Neural progenitor cell (in vitro differentiated cells): ENCODE data around the gene TTLL8. TPM values are rescaled to one million over a fixed set of nuclear protein-coding genes. Genes with fewer than 3 reads are reported as not detected.
A peak's percentile ranks its signal among the peaks of the same experiment; 100 is the strongest.

Experiments
- DNase-seq: peaks from one replicate; pipeline ENCODE4 v3.0.0-alpha.2; 2016; ENCODE audit warnings: low spot score
- H2AFZ ChIP-seq: fragments of 200-600 bp; sonication (generic); replicated peaks from 2 replicates; pipeline ENCODE4 v1.6.1; 2016; ENCODE audit warnings: antibody characterized with exemption
- H3F3A ChIP-seq: fragments of 200-600 bp; sonication (generic); 2 replicates; pipeline ENCODE4 v1.6.1; 2016; ENCODE audit warnings: antibody characterized with exemption, low read depth
- H3K27ac ChIP-seq: fragments of 200-600 bp; sonication (generic); 2 replicates; pipeline ENCODE4 v1.5.1; 2016; ENCODE audit warnings: mild to moderate bottlenecking
- H3K27me3 ChIP-seq: fragments of 200-600 bp; sonication (generic); 2 replicates; pipeline ENCODE4 v1.6.1; 2016; ENCODE audit warnings: mild to moderate bottlenecking, moderate library complexity
- H3K36me3 ChIP-seq: fragments of 200-600 bp; sonication (generic); 2 replicates; pipeline ENCODE4 v1.5.1; 2016
- H3K4me1 ChIP-seq: fragments of 200-600 bp; sonication (generic); 2 replicates; pipeline ENCODE4 v1.6.1; 2016; ENCODE audit warnings: mixed run types
- H3K4me2 ChIP-seq: fragments of 200-600 bp; sonication (generic); 2 replicates; pipeline ENCODE4 v1.6.1; 2016
- H3K4me3 ChIP-seq: fragments of 200-600 bp; sonication (generic); 2 replicates; pipeline ENCODE4 v1.5.1; 2016
- H3K79me2 ChIP-seq: fragments of 200-600 bp; sonication (generic); 2 replicates; pipeline ENCODE4 v1.6.1; 2016; ENCODE audit warnings: low read depth
- H3K9ac ChIP-seq: fragments of 200-600 bp; sonication (generic); 2 replicates; pipeline ENCODE4 v1.6.1; 2016
- H3K9me3 ChIP-seq: fragments of 200-600 bp; sonication (generic); 2 replicates; pipeline ENCODE4 v1.5.1; 2016; ENCODE audit warnings: low read depth
- H4K20me1 ChIP-seq: fragments of 200-600 bp; sonication (generic); 2 replicates; pipeline ENCODE4 v1.6.1; 2016; ENCODE audit warnings: low read depth
- H3K27ac Mint-ChIP-seq: 3 replicates; pipeline ENCODE4 v1.8.0; 2021; ENCODE audit warnings: mixed read lengths
- H3K27me3 Mint-ChIP-seq: 2 replicates; pipeline ENCODE4 v1.8.0; 2022; ENCODE audit warnings: low read depth, mild to moderate bottlenecking, inconsistent platforms, moderate library complexity, mixed read lengths; ENCODE audit not compliant: insufficient read depth
- H3K36me3 Mint-ChIP-seq: 3 replicates; pipeline ENCODE4 v1.8.0; 2021; ENCODE audit warnings: mixed read lengths
- H3K4me1 Mint-ChIP-seq: 3 replicates; pipeline ENCODE4 v1.8.0; 2021; ENCODE audit warnings: mixed read lengths
- H3K4me3 Mint-ChIP-seq: 3 replicates; pipeline ENCODE4 v1.8.0; 2021; ENCODE audit warnings: mild to moderate bottlenecking, moderate library complexity, mixed read lengths
- H3K9me3 Mint-ChIP-seq: 3 replicates; pipeline ENCODE4 v1.8.0; 2020; ENCODE audit warnings: mixed read lengths
- CTCF ChIP-seq: fragments of 200-600 bp; sonication (generic); IDR thresholded peaks from 2 replicates; pipeline ENCODE4 v1.5.1; 2017; ENCODE audit warnings: antibody characterized with exemption, mild to moderate bottlenecking
- EZH2 ChIP-seq: fragments of 200-600 bp; sonication (generic); IDR thresholded peaks from 2 replicates; pipeline ENCODE4 v1.6.1; 2017; ENCODE audit warnings: antibody characterized with exemption, mild to moderate bottlenecking, moderate library complexity
- EZH2phosphoT487 ChIP-seq: fragments of 200-600 bp; sonication (generic); IDR thresholded peaks from 2 replicates; pipeline ENCODE4 v1.6.1; 2017; ENCODE audit warnings: antibody characterized with exemption
- total RNA-seq: library from RNA; depleted of rRNA; stranded (reverse); fragments of >200 nt; gene quantifications from 2 replicates; pipeline ENCODE4 v1.2.3, GENCODE V29; 2015; ENCODE audit warnings: low replicate concordance

The TTLL8 gene
- total RNA-seq, 1 donor from 2014 or later: not detected

- H3K36me3 ChIP-seq: no peaks in the 10 kb centered on the region
- Mint-ChIP-seq H3K4me1 (peaks cover 29% of the 10 kb centered on the region), H3K4me3 (peak overlapping the region; percentile 7), H3K9me3 (peaks cover 8% of the 10 kb centered on the region), H3K27ac (peak overlapping the region; percentile 46), H3K36me3 (no peaks in the 10 kb centered on the region), H3K27me3 (peaks cover 7% of the 10 kb centered on the region)
- no peak overlapping the region for H3K4me2 ChIP-seq
- H3K9ac ChIP-seq: no peak overlapping the region
- TF ChIP-seq EZH2: no peak
- no peak for TF ChIP-seq EZH2phosphoT487
- no peak for TF ChIP-seq CTCF
- H3K4me3 ChIP-seq: no peak overlapping the region
- H3F3A ChIP-seq: no peaks in the 10 kb centered on the region
- no peaks in the 10 kb centered on the region for H3K79me2 ChIP-seq
- no peak overlapping the region for H3K27ac ChIP-seq
- H4K20me1 ChIP-seq: no peaks in the 10 kb centered on the region
- H3K27me3 ChIP-seq: no peaks in the 10 kb centered on the region
- no peak overlapping the region for H2AFZ ChIP-seq
- H3K9me3 ChIP-seq: no peaks in the 10 kb centered on the region
- no peaks in the 10 kb centered on the region for H3K4me1 ChIP-seq
- DNase-seq: no peak
Observed at GRCh38 chr22:50082961-50083461, 24.9 kb upstream of the TTLL8 start.

GRCh38 chr22:50082197-50082715 lies 24.2 kb upstream of the TTLL8 start:
- no peaks in the 10 kb centered on the region for H3K36me3 ChIP-seq
- H3K9ac ChIP-seq: no peak overlapping the region
- no peaks in the 10 kb centered on the region for H3K79me2 ChIP-seq
- H3K27me3 Mint-ChIP-seq: peaks cover 5% of the 10 kb centered on the region
- H3K27ac Mint-ChIP-seq: no peak overlapping the region
- no peak overlapping the region for H3K4me2 ChIP-seq
- no peaks in the 10 kb centered on the region for H4K20me1 ChIP-seq
- H3K27me3 ChIP-seq: no peaks in the 10 kb centered on the region
- no peak overlapping the region for H3K4me3 ChIP-seq
- H3K9me3 Mint-ChIP-seq: peaks cover 5% of the 10 kb centered on the region
- H3K4me1 Mint-ChIP-seq: peaks cover 29% of the 10 kb centered on the region
- H3K27ac ChIP-seq: no peak overlapping the region
- no peak for DNase-seq
- H3F3A ChIP-seq: no peaks in the 10 kb centered on the region
- H3K36me3 Mint-ChIP-seq: no peaks in the 10 kb centered on the region
- TF ChIP-seq EZH2 (no peak), CTCF (no peak), EZH2phosphoT487 (no peak)
- H3K9me3 ChIP-seq: no peaks in the 10 kb centered on the region
- no peaks in the 10 kb centered on the region for H3K4me1 ChIP-seq
- H2AFZ ChIP-seq: no peak overlapping the region
- no peak overlapping the region for H3K4me3 Mint-ChIP-seq

- no peak overlapping the region for H2AFZ ChIP-seq
- no peaks in the 10 kb centered on the region for H3K4me1 ChIP-seq
- no peak for DNase-seq
- no peak overlapping the region for H3K4me2 ChIP-seq
- H3K79me2 ChIP-seq: no peaks in the 10 kb centered on the region
- peaks cover 5% of the 10 kb centered on the region for H3K27me3 Mint-ChIP-seq
- H3K4me3 Mint-ChIP-seq: no peak overlapping the region
- H3K36me3 Mint-ChIP-seq: no peaks in the 10 kb centered on the region
- no peak overlapping the region for H3K4me3 ChIP-seq
- H4K20me1 ChIP-seq: no peaks in the 10 kb centered on the region
- no peaks in the 10 kb centered on the region for H3K36me3 ChIP-seq
- H3K9me3 ChIP-seq: no peaks in the 10 kb centered on the region
- H3K9ac ChIP-seq: no peak overlapping the region
- peaks cover 29% of the 10 kb centered on the region for H3K4me1 Mint-ChIP-seq
- no peaks in the 10 kb centered on the region for H3K27me3 ChIP-seq
- H3K27ac Mint-ChIP-seq: peak overlapping the region; percentile 37
- H3K9me3 Mint-ChIP-seq: peaks cover under 1% of the 10 kb centered on the region
- no peak overlapping the region for H3K27ac ChIP-seq
- no peak for TF ChIP-seq EZH2phosphoT487
- no peak for TF ChIP-seq EZH2
- no peak for TF ChIP-seq CTCF
- no peaks in the 10 kb centered on the region for H3F3A ChIP-seq
Observed at GRCh38 chr22:50081426-50082196, 23.5 kb upstream of the TTLL8 start.
